ENCODE results near the gene PRODH2.
"Not testable (repeated sequence)": the region's sequence is repeated elsewhere in the genome, so short reads cannot be mapped to it uniquely, and the experiment has no call there.

The PRODH2 gene

GRCh38 chr19:35796645-35797542 is 15.8 kb downstream of the PRODH2 start:
- DNase-seq = no peak

GRCh38 chr19:35795564-35795963 is 17.1 kb downstream of the PRODH2 start:
- DNase-seq = not testable (repeated sequence)

GRCh38 chr19:35793381-35794165 is 19.1 kb downstream of the PRODH2 start:
- DNase-seq = no peak

GRCh38 chr19:35792888-35793287 is 19.8 kb downstream of the PRODH2 start:
- no peak for DNase-seq

GRCh38 chr19:35792312-35792711 is 20.3 kb downstream of the PRODH2 start:
- no peak for DNase-seq

GRCh38 chr19:35791814-35792279 is 20.8 kb downstream of the PRODH2 start:
- DNase-seq = no peak

GRCh38 chr19:35790981-35791813 is 21.4 kb downstream of the PRODH2 start:
- peak; percentile 19 for DNase-seq

- DNase-seq = no peak
These were observed 22.4 kb downstream of the PRODH2 start for GRCh38 chr19:35789978-35790944.

- no peak for DNase-seq
These were observed 23.3 kb downstream of the PRODH2 start for GRCh38 chr19:35789195-35789977.

- no peak for DNase-seq
These were observed 24.3 kb downstream of the PRODH2 start for GRCh38 chr19:35788205-35788960.

- no peak for DNase-seq
These were observed 25.3 kb downstream of the PRODH2 start for GRCh38 chr19:35787227-35787799.

GRCh38 chr19:35786299-35787160 is 26.1 kb downstream of the PRODH2 start:
- no peak for DNase-seq

- DNase-seq = no peak
These were observed 27.4 kb downstream of the PRODH2 start for GRCh38 chr19:35785339-35785627.

GRCh38 chr19:35784503-35785338 is 27.9 kb downstream of the PRODH2 start:
- DNase-seq = no peak

- no peak for DNase-seq
These were observed 28.9 kb downstream of the PRODH2 start for GRCh38 chr19:35783469-35784434.

GRCh38 chr19:35782589-35782988 is 30.1 kb downstream of the PRODH2 start:
- DNase-seq = no peak

- no peak for DNase-seq
These were observed 31.0 kb downstream of the PRODH2 start for GRCh38 chr19:35781650-35782049.

All from activated CD4-positive, alpha-beta T cell treated with anti-CD3 and anti-CD28 coated beads, Interleukin-2, Interleukin-6, amounts not matched to agents 100 ng/mL and 50 ng/mL, durations not matched to agents 16 hours and 8 hours (primary cell).